ENCODE measurements around the gene MROH2A. TPM values are rescaled to one million over a fixed set of nuclear protein-coding genes. Genes with fewer than 3 reads are reported as not detected.
A peak's percentile ranks its signal among the peaks of the same experiment; 100 is the strongest.

The MROH2A gene
- total RNA-seq, 2 experiments from 2014 or later, result not detected

DNA sequence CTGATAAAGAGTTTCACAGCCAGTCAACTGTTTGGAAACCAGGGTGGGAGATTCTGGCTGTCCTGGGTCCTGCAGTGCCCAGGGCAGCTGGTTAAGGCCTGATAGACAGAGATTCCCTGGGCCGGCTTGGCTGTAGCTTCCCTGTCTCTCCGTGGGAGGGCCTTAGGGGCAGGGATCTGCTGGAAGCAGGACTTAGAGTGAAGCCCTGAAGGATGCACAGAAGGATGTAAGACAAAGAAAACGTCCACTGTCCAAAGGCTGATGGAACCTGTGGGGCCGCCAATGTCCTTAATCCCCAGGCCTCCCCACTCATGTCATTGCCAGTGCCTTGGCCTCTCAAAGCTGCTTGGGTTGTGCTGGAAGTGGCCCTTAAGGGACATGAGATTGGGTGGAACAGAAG lies 33.0 kb downstream of the MROH2A start:
- Mint-ChIP-seq H3K9me3 (no peaks in the 10 kb centered on the region), H3K36me3 (ENCODE audit: low read depth) (no peaks in the 10 kb centered on the region), H3K4me3 (no peak overlapping the region), H3K27me3 (peaks cover 10% of the 10 kb centered on the region), H3K27ac (no peak overlapping the region), H3K4me1 (ENCODE audit: low read depth) (no peaks in the 10 kb centered on the region)
- no peak overlapping the region for H3K27ac ChIP-seq (ENCODE audit: low read depth in 1 of 2, low read length in 2 of 2)
- ChIA-PET POLR2A (no interaction called here), CTCF (no interaction called here)
- no peaks in the 10 kb centered on the region for H3K4me1 ChIP-seq (ENCODE audit: insufficient read depth, low read length)
- H3K27me3 ChIP-seq (ENCODE audit: control insufficient read depth in 1 of 2, insufficient read depth in 2 of 2, low read length in 2 of 2), result peaks cover 6 to 8% of the 10 kb centered on the region in 2 experiments
- ATAC-seq (ENCODE audit: poor library complexity), result no peak
- TF ChIP-seq, protein P1, sequence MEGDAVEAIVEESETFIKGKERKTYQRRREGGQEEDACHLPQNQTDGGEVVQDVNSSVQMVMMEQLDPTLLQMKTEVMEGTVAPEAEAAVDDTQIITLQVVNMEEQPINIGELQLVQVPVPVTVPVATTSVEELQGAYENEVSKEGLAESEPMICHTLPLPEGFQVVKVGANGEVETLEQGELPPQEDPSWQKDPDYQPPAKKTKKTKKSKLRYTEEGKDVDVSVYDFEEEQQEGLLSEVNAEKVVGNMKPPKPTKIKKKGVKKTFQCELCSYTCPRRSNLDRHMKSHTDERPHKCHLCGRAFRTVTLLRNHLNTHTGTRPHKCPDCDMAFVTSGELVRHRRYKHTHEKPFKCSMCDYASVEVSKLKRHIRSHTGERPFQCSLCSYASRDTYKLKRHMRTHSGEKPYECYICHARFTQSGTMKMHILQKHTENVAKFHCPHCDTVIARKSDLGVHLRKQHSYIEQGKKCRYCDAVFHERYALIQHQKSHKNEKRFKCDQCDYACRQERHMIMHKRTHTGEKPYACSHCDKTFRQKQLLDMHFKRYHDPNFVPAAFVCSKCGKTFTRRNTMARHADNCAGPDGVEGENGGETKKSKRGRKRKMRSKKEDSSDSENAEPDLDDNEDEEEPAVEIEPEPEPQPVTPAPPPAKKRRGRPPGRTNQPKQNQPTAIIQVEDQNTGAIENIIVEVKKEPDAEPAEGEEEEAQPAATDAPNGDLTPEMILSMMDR (IDR thresholded peaks at IDR 0.05), result no peak
- H3K9me3 ChIP-seq (ENCODE audit: control insufficient read depth in 1 of 2, insufficient read depth in 1 of 2, low read length in 2 of 2), result peaks cover 0 to 10% of the 10 kb centered on the region in 2 experiments
- intact Hi-C loops (cut with DNase I, micrococcal nuclease), result no loop called here
- peak in 1 of 14 experiments; percentile 27 for DNase-seq
- H3K36me3 ChIP-seq (ENCODE audit: insufficient read depth, low read length), result no peaks in the 10 kb centered on the region
- H3K4me3 ChIP-seq (ENCODE audit: low read length), result no peak overlapping the region

DNA sequence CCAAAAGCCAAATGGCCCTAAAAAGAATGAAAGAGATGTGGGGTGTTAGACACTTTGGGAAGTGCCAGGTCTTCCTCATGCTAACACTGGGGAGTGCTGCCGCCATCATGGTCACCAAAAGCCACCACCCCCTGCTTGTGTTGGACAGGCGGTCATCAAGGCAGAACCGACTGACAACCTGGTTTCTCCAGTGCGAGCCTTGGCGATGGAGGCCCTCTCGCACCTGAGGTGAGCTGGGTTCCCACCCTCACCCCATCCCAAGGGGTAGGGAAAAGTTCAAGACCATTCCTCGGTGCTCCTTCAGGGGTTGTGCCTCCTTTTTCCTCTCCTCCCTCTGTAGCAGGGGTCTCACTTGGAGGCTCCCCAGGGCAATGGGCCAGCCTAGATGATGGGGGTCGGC lies 33.6 kb downstream of the MROH2A start:
- DNase-seq, result peak in 1 of 14 experiments; percentile 17

DNA sequence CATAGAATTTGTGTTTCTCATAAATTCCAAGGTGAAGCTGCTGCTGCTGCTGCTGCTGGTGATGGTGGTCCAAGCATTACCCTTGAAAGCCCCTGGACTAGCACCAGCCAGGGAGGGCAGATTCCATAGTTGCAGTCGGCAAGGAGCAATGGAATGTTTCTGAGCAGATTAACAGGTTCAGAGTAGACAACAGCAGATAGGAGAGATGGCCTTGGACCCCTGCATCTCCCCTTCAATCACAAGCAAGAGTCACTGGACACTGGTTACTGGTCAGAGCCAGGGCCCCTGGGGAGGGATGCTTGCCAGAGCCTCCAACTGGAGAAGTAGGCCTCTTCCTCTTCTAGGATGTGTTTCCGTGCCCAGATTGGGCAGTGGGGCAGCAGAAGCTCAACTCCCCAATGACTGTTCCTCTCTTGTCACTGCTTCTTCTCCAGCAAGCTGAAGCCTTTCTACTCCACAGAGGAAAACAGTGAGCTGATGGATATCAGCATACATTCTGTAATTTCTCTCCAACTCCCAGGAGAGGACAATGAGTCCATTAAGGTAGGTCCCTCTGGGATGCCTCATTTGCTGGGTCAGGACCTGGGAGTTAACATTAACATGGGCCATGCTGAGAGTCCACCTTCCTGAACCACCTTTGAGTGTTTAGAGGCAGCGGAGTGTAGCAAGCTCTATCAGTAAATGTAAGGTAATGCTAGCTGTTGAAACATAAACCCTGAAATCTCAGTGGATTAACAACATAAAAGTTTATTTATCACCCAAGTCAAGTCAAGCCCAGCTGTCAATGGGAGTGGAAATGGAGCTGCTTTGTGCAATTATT lies 35.3 kb downstream of the MROH2A start:
- peaks cover 6 to 8% of the 10 kb centered on the region in 2 experiments for H3K27me3 ChIP-seq (ENCODE audit: control insufficient read depth in 1 of 2, insufficient read depth in 2 of 2, low read length in 2 of 2)
- H3K9me3 ChIP-seq (ENCODE audit: control insufficient read depth in 1 of 2, insufficient read depth in 1 of 2, low read length in 2 of 2), result peaks cover 0 to 18% of the 10 kb centered on the region in 2 experiments
- POLR2A ChIA-PET, result no interaction called here
- H3K36me3 Mint-ChIP-seq (ENCODE audit: low read depth), result no peaks in the 10 kb centered on the region
- H3K9me3 Mint-ChIP-seq, result no peaks in the 10 kb centered on the region
- intact Hi-C loops (cut with DNase I, micrococcal nuclease), result no loop called here
- H3K27ac Mint-ChIP-seq, result no peak overlapping the region
- H3K4me1 ChIP-seq (ENCODE audit: insufficient read depth, low read length), result no peaks in the 10 kb centered on the region
- H3K4me3 ChIP-seq (ENCODE audit: low read length), result no peak overlapping the region
- CTCF ChIA-PET, result interaction anchor here (0.5 kb wide), 1 partner anchor 123 kb away, joined by 3 read pairs; no protein-coding TSS in a partner anchor
- TF ChIP-seq, protein P1 (IDR thresholded peaks at IDR 0.05), result no peak
- H3K27ac ChIP-seq (ENCODE audit: low read depth in 1 of 2, low read length in 2 of 2), result no peak overlapping the region
- peaks cover 14% of the 10 kb centered on the region for H3K27me3 Mint-ChIP-seq
- DNase-seq (peak in 1 of 14 experiments; percentile 12), ATAC-seq (ENCODE audit: poor library complexity) (no peak)
- H3K4me3 Mint-ChIP-seq, result no peak overlapping the region
- H3K4me1 Mint-ChIP-seq (ENCODE audit: low read depth), result no peaks in the 10 kb centered on the region
- H3K36me3 ChIP-seq (ENCODE audit: insufficient read depth, low read length), result no peaks in the 10 kb centered on the region

More for the DNA sequence above, 33.6 kb downstream of the MROH2A start:
- Histone ChIP-seq H3K4me1 (ENCODE audit: insufficient read depth, low read length) (no peaks in the 10 kb centered on the region), H3K9me3 (ENCODE audit: control insufficient read depth in 1 of 2, insufficient read depth in 1 of 2, low read length in 2 of 2) (peaks cover 0 to 10% of the 10 kb centered on the region in 2 experiments), H3K27me3 (ENCODE audit: control insufficient read depth in 1 of 2, insufficient read depth in 2 of 2, low read length in 2 of 2) (peaks cover 8% of the 10 kb centered on the region in 2 experiments), H3K36me3 (ENCODE audit: insufficient read depth, low read length) (no peaks in the 10 kb centered on the region), H3K27ac (ENCODE audit: low read depth in 1 of 2, low read length in 2 of 2) (no peak overlapping the region), H3K4me3 (ENCODE audit: low read length) (no peak overlapping the region)
- H3K9me3 Mint-ChIP-seq, result no peaks in the 10 kb centered on the region
- H3K27me3 Mint-ChIP-seq, result peaks cover 10% of the 10 kb centered on the region
- H3K4me3 Mint-ChIP-seq, result no peak overlapping the region
- ChIA-PET POLR2A (no interaction called here), CTCF (no interaction called here)
- TF ChIP-seq, protein P1 (IDR thresholded peaks at IDR 0.05), result no peak
- H3K4me1 Mint-ChIP-seq (ENCODE audit: low read depth), result no peaks in the 10 kb centered on the region
- intact Hi-C loops (cut with DNase I, micrococcal nuclease), result no loop called here
- no peaks in the 10 kb centered on the region for H3K36me3 Mint-ChIP-seq (ENCODE audit: low read depth)
- H3K27ac Mint-ChIP-seq, result no peak overlapping the region
- no peak for ATAC-seq (ENCODE audit: poor library complexity)

All from CD4-positive, alpha-beta T cell (primary cell).